HG03432 (cell line): Measurements from ENCODE around the gene LY6G5C.

Experiments used
- ATAC-seq: cut with Tn5 transposase; IDR thresholded peaks from one replicate; pipeline ENCODE4 v1.9.1; 2021; ENCODE audit warnings: mild to moderate bottlenecking, moderate library complexity; ENCODE audit not compliant: unreplicated experiment

LY6G5C gene, protein sequence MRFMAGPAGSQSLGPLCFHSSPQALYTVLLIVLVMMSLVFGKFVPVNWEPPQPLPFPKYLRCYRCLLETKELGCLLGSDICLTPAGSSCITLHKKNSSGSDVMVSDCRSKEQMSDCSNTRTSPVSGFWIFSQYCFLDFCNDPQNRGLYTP

GRCh38 chr6:31680226-31681134 is at the start of gene LY6G5C:
TSS of gene LY6G5C (minus strand) at chr6:31681067. CDS start at chr6:31680373, 694 bp downstream.
- ATAC-seq, result no peak

- peak; percentile 38 for ATAC-seq
Observed at GRCh38 chr6:31729979-31730630, 49.2 kb upstream of the LY6G5C start.

DNA sequence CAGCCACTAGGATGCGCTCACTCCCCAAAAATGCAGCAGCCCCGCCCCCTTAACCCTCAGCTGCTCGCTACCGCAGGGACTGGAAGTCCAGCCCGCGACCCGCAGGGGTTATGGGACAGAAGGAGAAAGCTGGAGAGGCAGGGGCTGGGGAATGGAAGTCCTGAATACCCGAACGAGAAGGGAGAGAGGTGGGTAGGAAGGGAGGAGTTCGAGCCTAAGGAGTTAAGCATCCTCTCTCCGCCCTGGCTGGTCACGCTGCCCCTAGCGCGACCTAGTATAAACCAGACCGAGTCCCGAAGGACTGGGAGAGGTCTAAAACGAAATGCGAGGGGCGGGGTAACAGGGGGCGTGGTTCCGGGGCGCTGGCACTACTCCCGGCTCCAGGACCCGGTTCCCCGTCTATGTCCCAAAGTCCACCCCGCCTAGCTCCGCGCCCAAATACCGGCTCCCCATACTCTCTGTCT is 48.7 kb upstream of the LY6G5C start:
- ATAC-seq, result peak; percentile 49

GRCh38 chr6:31728767-31729514 is 48.1 kb upstream of the LY6G5C start, which contains the start of gene DDAH2:
TSS of gene DDAH2 (minus strand) at chr6:31729299. CDS start at chr6:31729161, 138 bp downstream.
- ATAC-seq, result peak; percentile 10

DNA sequence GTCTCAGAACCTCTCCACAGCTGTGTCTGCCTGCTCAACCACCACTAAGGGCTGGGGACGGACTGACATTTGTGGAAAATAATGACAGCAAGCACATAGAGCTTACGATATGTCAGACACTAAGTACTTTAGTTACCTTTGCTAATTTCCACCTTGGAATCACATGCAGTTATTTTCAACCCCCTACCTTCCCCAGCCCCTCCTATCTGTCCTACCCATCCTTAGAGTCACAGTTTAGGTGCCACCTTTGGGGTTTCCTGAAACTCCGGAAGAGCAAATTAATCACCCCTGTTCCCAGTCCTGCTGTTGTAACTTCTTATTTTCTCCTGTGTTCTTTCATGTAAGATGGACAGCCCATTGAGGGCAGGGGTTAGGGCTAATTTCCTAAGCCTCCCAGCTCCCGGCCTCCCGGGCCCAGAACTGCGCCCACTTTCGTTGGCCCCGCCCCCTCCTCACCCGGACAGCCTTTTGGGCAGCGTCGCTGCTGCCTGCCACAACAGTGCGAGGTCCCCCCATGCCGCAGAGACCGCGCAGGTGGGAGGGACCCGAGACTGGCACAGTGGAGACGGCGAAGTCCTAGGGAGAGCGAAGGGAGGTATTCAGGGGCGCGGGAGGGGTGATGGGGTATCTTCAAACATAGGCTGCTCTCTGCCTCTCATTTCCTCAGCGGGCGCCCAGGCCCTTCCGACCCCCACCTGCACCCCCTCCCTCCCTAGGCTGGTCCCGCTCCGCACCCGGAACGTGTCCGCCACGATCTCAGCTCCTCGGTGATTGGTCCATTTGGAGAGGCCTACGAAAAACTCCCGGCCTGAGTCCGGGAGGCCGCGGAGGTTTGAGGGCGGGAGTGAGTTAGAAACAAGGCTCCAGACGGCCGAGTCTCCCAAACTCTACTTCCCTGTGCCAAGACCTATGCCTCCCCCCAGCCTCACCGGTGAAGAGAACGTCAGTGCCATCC is 47.1 kb upstream of the LY6G5C start:
- ATAC-seq, result no peak

- peak; percentile 47 for ATAC-seq
Observed at GRCh38 chr6:31727034-31727716, 46.3 kb upstream of the LY6G5C start.

DNA sequence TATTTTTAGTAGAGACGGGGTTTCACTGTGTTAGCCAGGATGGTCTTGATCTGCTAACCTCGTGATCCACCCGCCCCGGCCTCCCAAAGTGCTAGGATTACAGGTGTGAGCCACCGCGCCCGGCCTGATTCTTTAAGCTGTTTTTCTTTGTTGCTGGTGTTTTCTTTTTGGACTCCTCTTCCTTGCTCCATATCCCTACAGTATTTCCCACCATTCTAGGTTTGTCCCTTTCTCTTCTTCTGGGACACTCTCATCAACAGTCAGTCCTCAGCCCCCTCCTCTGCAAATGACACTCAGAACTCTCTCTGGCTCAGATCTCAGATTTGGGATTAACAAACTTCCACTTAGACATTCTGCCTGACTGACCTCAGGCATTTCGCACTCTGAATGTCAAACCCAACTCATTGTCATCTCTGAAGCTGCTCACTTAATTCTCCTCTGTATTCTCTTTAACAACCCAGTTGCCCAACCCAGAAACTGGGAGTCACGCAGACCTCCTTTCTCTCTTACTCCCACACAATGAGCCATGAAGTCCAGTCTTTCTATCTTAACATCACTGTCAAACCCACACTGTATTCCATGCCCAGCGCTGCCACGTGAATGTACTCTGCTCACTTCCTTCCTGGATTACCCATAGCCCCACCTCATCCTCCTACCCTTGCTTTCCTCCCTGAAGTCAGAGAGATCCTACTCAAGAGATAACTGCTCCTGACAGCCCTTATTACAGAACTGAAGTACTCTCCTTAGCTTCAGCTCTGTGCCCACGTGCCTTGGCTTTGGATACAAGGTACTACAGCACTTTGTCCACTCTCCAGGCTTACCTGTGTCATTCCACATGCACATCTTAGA is 44.9 kb upstream of the LY6G5C start:
- no peak for ATAC-seq

DNA sequence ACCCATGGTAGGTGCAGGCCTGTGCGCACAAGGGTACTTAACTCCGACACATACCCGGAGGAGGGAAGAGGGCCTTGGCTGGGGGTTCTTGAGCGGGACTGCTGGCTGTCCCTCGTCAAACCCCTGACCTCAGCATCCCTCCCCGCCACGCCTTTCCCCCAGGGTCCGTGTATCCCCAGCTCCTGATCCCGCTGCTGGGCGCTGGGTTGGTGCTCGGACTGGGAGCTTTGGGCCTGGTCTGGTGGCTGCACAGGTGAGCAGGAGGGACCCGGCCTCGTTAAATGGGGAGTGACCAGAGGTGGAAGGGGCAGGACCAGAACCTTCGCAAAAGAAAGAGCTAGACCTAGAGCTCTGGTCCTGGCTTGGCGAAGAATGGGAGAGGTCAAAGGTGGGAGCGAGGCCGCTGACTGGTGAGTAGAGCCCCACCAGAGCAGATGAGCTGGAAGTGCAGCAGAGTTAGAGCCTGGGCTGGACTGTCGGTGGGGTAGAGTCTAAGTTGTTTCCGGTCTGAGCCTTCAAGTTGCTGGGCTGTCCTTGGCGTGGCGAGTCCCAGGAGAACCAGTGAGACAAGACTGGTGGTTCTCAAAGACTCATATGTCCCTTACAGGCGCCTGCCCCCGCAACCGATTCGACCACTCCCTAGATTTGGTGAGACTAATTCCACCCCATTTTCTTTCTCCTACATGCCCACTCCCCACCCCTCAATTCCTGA is 43.3 kb upstream of the LY6G5C start:
- no peak for ATAC-seq

DNA sequence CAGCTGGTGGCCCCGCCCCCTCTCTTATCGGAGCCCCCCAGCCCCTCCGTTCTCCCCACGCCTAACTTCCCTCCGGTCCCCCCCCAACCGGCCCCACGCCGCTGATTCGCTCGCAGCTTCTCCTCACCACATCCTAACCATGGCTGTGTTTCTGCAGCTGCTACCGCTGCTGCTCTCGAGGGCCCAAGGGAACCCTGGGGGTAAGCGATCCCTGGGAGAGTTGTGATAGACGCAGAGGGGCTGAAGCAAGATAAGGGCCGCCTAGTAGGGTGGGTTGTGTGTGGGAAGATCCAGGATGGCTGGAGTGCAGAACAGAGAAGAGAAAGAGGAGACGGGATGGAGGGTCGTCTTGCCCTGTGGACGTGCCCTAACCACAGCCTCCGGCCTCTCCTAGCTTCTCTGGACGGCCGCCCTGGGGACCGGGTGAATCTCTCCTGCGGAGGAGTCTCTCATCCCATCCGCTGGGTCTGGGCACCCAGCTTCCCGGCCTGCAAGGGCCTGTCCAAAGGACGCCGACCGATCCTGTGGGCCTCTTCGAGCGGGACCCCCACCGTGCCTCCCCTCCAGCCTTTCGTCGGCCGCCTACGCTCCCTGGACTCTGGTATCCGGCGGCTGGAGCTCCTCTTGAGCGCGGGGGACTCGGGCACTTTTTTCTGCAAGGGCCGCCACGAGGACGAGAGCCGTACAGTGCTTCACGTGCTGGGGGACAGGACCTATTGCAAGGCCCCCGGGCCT is 42.5 kb upstream of the LY6G5C start, which contains the start of gene MPIG6B:
TSS of gene MPIG6B (plus strand) at position 129 of the 735 bp plus-strand sequence. CDS start at position 140, 11 bp downstream.
- ATAC-seq, result no peak

- no peak for ATAC-seq
Observed at GRCh38 chr6:31722173-31722572, 41.3 kb upstream of the LY6G5C start.

DNA sequence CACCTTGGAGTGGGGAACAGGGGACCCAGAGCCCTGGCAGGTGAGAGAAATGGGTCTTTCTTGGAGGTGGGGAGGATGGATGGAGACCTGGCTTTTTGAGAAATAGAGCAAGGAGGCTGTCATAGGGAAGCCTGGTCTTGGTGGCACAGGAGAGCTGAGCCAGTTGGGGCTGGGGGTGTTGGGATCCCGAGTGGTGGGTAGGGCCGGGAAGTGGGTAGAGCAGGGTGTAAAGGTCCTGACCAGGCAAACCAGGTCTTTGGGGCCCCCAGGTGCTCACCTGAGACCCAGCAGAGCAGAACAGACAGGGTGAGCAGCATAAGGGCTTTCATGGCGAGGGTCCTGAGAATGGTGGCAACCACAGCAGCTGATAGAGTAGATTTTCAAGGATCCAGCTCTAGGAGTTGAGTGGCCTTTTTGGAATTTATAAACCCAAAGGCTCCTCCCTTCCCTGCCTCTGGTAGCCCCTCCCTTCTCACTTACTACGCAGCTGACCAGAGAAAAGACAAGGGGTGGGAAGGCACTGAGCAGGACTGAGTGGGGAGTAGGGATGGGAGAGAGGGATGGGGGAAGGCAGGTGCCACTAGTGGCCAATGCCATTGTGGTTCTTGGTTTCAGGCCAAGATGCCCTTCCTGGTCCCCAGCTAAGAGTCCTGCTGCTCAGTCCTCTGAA is 40.6 kb upstream of the LY6G5C start, which contains the start of gene LY6G6C:
TSS of gene LY6G6C (minus strand) at position 396 of the 670 bp plus-strand sequence. CDS start at position 329, 67 bp downstream.
- ATAC-seq, result no peak

GRCh38 chr6:31720196-31720770 is 39.4 kb upstream of the LY6G5C start:
- no peak for ATAC-seq

DNA sequence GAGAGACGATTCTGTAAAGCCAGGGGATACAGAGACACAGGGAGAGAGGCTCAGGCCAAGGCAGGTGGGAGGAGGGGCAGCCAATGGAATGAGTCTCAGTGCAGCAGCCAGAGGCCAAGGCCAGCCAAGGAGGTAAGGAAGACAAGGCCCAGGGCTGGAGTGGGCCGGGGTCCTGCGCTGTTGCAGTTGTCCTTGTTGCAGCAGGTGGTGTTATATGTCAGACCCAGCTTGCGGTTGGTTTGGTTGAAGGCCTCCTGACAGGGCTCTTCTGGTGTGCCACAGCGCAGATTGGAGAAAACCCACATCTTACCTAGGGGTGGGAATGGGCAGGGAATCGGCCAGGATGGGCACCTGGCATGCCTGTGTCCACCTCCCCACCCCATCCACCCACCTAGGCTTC is 38.1 kb upstream of the LY6G5C start:
- no peak for ATAC-seq

- no peak for ATAC-seq
Observed at GRCh38 chr6:31718265-31718664, 37.4 kb upstream of the LY6G5C start.

- ATAC-seq, result no peak
Observed at GRCh38 chr6:31717499-31718222, 36.8 kb upstream of the LY6G5C start.
